DOHH2 (cell line): Measurements from ENCODE around the gene NPS.

Source experiments
- EZH2phosphoT487 ChIP-seq: fragments of 200-600 bp; sonication (generic); IDR thresholded peaks from 2 replicates; pipeline ENCODE4 v1.6.1; 2017; ENCODE audit warnings: borderline replicate concordance, mild to moderate bottlenecking, antibody characterized with exemption, low read length, moderate library complexity, mixed read lengths
- TF ChIP-seq, protein P1 (sequence below): fragments of 200-600 bp; sonication (generic); IDR thresholded peaks from one replicate; pipeline ENCODE4 v1.5.1; 2014; ENCODE audit warnings: antibody characterized with exemption, mild to moderate bottlenecking, low read depth, low read length; ENCODE audit not compliant: poor library complexity, severe bottlenecking

- TF ChIP-seq, protein P1, sequence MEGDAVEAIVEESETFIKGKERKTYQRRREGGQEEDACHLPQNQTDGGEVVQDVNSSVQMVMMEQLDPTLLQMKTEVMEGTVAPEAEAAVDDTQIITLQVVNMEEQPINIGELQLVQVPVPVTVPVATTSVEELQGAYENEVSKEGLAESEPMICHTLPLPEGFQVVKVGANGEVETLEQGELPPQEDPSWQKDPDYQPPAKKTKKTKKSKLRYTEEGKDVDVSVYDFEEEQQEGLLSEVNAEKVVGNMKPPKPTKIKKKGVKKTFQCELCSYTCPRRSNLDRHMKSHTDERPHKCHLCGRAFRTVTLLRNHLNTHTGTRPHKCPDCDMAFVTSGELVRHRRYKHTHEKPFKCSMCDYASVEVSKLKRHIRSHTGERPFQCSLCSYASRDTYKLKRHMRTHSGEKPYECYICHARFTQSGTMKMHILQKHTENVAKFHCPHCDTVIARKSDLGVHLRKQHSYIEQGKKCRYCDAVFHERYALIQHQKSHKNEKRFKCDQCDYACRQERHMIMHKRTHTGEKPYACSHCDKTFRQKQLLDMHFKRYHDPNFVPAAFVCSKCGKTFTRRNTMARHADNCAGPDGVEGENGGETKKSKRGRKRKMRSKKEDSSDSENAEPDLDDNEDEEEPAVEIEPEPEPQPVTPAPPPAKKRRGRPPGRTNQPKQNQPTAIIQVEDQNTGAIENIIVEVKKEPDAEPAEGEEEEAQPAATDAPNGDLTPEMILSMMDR = no peak
- no peak for TF ChIP-seq EZH2phosphoT487
Observed at GRCh38 chr10:127524229-127524628, 24.9 kb upstream of the NPS start.
